HL-60 (cell line): ENCODE results near the gene MAP3K20.
A peak's percentile ranks its signal among the peaks of the same experiment; 100 is the strongest.

Experiments used
- DNase-seq, 2 experiments: peaks; one replicate each; pipeline ENCODE4 v3.0.0-alpha.2; 2010 to 2020; ENCODE audit warnings: low read depth in 1 of 2, low spot score in 1 of 2
- H3K27ac ChIP-seq: fragments of 250-450 bp; sonication (Bioruptor Pico); replicated peaks from 2 replicates; pipeline ENCODE4 v1.5.1; 2020; ENCODE audit warnings: mild to moderate bottlenecking, moderate library complexity
- H3K27me3 ChIP-seq: fragments of 250-450 bp; sonication (Bioruptor Pico); 2 replicates; pipeline ENCODE4 v1.5.1; 2021; ENCODE audit warnings: mild to moderate bottlenecking, moderate library complexity; ENCODE audit not compliant: insufficient read depth, poor library complexity, severe bottlenecking
- H3K4me3 ChIP-seq: replicated peaks from 2 replicates; pipeline ENCODE4 v1.5.1; 2011; ENCODE audit warnings: mild to moderate bottlenecking, control low read depth, low read length; ENCODE audit not compliant: insufficient read depth
- CTCF ChIP-seq: IDR thresholded peaks from one replicate; pipeline ENCODE4 v1.5.1; 2011; ENCODE audit warnings: low read length, control low read depth, inconsistent platforms; ENCODE audit not compliant: insufficient read depth
- GABPA ChIP-seq: IDR thresholded peaks from 2 replicates; pipeline ENCODE4 v1.6.1; 2012; ENCODE audit warnings: low read depth
- POLR2AphosphoS5 ChIP-seq: IDR thresholded peaks from 2 replicates; pipeline ENCODE4 v1.6.1; 2012; ENCODE audit warnings: low read depth
- REST ChIP-seq: IDR thresholded peaks from 2 replicates; pipeline ENCODE4 v1.6.1; 2012; ENCODE audit warnings: low read depth; ENCODE audit not compliant: insufficient replicate concordance
- SPI1 ChIP-seq: IDR thresholded peaks from 2 replicates; pipeline ENCODE4 v1.6.1; 2012; ENCODE audit warnings: low read depth, mild to moderate bottlenecking, borderline replicate concordance

The MAP3K20 gene

GRCh38 chr2:173051463-173052215 is 24.0 kb upstream of the MAP3K20 start:
- Histone ChIP-seq H3K27ac (no peak overlapping the region), H3K27me3 (no peaks in the 10 kb centered on the region), H3K4me3 (no peak overlapping the region)
- no peak for TF ChIP-seq CTCF
- DNase-seq: peak in 1 of 2 experiments; percentile 28

GRCh38 chr2:173053043-173053699 is 22.5 kb upstream of the MAP3K20 start:
- Histone ChIP-seq H3K27me3 (no peaks in the 10 kb centered on the region), H3K27ac (no peak overlapping the region), H3K4me3 (no peak overlapping the region)
- TF ChIP-seq POLR2AphosphoS5: no peak
- TF ChIP-seq REST: no peak
- TF ChIP-seq SPI1: no peak
- TF ChIP-seq GABPA: no peak
- TF ChIP-seq CTCF: no peak
- DNase-seq: no peak

- TF ChIP-seq SPI1: no peak
- TF ChIP-seq CTCF: no peak
- TF ChIP-seq POLR2AphosphoS5: no peak
- TF ChIP-seq REST: no peak
- TF ChIP-seq GABPA: no peak
- no peak overlapping the region for H3K4me3 ChIP-seq
- H3K27me3 ChIP-seq: no peaks in the 10 kb centered on the region
- no peak overlapping the region for H3K27ac ChIP-seq
- no peak for DNase-seq
Measured at GRCh38 chr2:173054466-173054865, 21.2 kb upstream of the MAP3K20 start.
